Limb (tissue), 2 donors: ENCODE measurements around the gene PIK3CD.

Source experiments
- DNase-seq, 2 donors: peaks; one replicate each; pipeline ENCODE4 v3.0.0-alpha.2; 2016; ENCODE audit errors: extremely low spot score in 2 of 2

PIK3CD gene

GRCh38 chr1:9717193-9718005 lies 65.9 kb downstream of the PIK3CD start:
- DNase-seq = peak; percentile 36 to 69

- DNase-seq = no peak
Measured at GRCh38 chr1:9718006-9718680, 66.6 kb downstream of the PIK3CD start.

- no peak for DNase-seq
Measured at GRCh38 chr1:9719978-9720722, 68.6 kb downstream of the PIK3CD start.

- no peak for DNase-seq
Measured at GRCh38 chr1:9720785-9721605, 69.5 kb downstream of the PIK3CD start.

GRCh38 chr1:9721606-9722377 lies 70.3 kb downstream of the PIK3CD start:
- DNase-seq = peak in 1 of 2 donors; percentile 69

GRCh38 chr1:9722378-9722749 lies 70.8 kb downstream of the PIK3CD start:
- DNase-seq = no peak

GRCh38 chr1:9723068-9723805 lies 71.7 kb downstream of the PIK3CD start:
- DNase-seq = no peak

GRCh38 chr1:9723926-9724325 lies 72.4 kb downstream of the PIK3CD start:
- DNase-seq = no peak

- DNase-seq = no peak
Measured at GRCh38 chr1:9724706-9725476, 73.4 kb downstream of the PIK3CD start.

- DNase-seq = no peak
Measured at GRCh38 chr1:9726406-9726805, 74.9 kb downstream of the PIK3CD start.

- DNase-seq = no peak
Measured at GRCh38 chr1:9726905-9727595, 75.5 kb downstream of the PIK3CD start.

- no peak for DNase-seq
Measured at GRCh38 chr1:9728451-9729295, 77.1 kb downstream of the PIK3CD start.

- no peak for DNase-seq
Measured at GRCh38 chr1:9729523-9729922, 78.0 kb downstream of the PIK3CD start.

- DNase-seq = no peak
Measured at GRCh38 chr1:9730096-9730901, 78.8 kb downstream of the PIK3CD start.

- DNase-seq = no peak
Measured at GRCh38 chr1:9731051-9731537, 79.6 kb downstream of the PIK3CD start.

GRCh38 chr1:9731561-9731960 lies 80.0 kb downstream of the PIK3CD start:
- no peak for DNase-seq
